HG02870 (cell line): Measurements from ENCODE around the gene SEMA5A.

Experiments
- ATAC-seq: cut with Tn5 transposase; IDR thresholded peaks from one replicate; pipeline ENCODE4 v1.9.1; 2021; ENCODE audit warnings: mild to moderate bottlenecking, moderate library complexity; ENCODE audit not compliant: unreplicated experiment

The SEMA5A gene

DNA sequence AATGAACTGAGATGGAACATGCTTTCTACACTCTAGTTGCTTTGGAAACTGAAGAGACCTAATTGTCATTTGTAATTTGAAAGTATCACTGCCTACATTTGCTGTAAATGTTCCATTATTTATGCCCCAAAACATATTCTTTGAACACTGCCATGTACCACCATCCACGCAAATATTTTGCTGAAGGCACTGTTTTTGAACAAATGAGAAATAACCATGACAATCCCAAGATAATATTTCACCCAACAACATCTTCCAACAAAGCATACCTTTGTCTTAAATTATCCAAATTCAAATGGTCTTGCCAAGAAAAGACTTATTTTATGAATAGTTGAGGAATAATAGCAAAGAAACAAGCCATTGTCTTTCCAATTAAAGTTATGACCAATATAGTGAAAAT, 356.2 kb downstream of the SEMA5A start:
- ATAC-seq, result no peak

DNA sequence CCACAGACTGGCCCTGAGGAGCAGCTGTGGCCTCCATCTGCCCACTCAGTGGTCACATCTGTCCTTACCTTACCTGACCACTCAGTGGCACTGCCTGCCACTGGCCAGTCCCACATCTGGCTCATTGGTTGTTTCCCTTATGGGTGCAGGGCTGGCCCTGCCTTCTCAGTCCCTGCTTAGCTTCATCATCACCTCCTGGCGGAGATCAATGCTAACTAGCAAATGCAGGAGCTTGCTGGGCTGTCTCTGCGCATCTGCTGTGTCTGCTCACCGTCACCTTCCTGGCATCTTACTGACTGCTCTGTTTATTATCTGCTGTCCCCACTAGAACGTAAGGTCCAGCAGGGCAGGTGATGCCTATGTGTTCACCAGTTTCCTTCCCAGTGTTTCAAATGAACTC, 356.9 kb downstream of the SEMA5A start:
- no peak for ATAC-seq

DNA sequence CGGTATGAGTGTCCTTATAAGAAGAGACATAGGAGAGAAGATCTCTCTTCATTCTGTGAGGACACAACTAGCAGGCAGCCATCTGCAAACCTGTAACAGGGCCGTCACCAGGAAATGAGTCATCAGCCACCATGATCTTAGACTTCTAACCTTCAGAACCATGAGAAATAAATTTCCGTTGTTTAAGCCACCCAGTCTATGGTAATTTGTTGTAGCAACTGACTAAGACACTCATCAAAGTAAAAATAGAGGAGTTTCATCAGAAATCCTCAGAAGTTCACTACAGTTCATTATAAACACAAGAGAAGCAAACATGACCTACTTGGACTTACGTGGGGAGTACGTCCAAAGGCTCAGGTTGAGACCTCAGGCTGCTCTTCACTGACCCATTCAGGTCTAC, 357.7 kb downstream of the SEMA5A start:
- peak; percentile 57 for ATAC-seq

DNA sequence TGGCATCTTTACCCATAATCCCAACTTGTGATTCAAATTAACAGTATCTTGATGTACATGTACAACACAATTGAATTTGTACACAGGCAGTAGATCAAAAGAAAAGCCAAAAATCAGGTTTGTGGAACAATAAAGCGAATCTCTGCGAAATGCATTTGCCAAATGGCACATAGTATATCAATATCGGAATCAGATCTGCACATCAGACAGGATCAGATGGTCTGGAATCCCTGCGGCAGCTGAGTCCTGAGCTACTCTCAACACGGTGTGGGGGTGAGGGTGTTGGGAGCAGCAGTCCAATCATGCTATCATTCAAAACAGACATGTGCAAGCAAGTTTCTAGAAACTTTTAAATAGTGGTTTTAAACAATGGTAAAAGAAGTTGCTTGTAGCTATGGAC, 358.3 kb downstream of the SEMA5A start:
- no peak for ATAC-seq

DNA sequence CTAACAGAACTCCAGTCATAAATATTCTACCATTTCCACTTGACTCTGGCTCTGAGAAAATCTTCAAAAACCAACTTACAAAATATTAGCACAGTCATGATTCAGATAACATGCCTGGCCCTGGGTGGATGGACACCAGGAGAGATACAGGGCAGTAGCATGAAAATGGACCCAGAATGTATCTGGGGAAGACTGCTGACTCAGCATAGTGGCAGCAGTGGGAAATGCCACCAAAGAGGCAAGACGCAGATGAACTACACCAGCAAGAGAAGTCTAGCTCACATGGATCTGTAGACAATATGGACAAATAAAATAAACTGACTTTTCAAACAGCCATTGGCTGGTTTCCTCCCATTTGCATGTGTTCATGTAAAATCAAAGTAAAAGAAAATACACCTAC, 359.8 kb downstream of the SEMA5A start:
- ATAC-seq, result no peak

DNA sequence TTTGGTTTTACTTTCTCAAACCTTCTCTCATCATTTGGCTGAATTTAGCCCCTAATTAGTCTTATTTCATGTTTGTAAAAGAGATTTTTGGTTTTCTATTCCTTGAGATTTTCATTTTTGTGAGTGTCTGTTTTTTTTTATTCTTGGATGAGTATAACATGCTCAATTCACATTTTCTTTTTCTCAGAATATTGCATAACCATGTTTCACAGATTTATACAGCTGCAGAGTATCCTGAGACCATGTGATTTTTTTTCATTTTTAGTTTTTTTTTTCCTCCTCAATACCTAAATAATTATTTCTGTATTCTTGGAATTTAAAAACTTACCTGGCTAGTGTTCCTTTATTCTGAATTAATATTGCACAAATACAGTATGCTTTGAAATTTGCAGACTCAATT, 361.9 kb downstream of the SEMA5A start:
- ATAC-seq, result no peak

DNA sequence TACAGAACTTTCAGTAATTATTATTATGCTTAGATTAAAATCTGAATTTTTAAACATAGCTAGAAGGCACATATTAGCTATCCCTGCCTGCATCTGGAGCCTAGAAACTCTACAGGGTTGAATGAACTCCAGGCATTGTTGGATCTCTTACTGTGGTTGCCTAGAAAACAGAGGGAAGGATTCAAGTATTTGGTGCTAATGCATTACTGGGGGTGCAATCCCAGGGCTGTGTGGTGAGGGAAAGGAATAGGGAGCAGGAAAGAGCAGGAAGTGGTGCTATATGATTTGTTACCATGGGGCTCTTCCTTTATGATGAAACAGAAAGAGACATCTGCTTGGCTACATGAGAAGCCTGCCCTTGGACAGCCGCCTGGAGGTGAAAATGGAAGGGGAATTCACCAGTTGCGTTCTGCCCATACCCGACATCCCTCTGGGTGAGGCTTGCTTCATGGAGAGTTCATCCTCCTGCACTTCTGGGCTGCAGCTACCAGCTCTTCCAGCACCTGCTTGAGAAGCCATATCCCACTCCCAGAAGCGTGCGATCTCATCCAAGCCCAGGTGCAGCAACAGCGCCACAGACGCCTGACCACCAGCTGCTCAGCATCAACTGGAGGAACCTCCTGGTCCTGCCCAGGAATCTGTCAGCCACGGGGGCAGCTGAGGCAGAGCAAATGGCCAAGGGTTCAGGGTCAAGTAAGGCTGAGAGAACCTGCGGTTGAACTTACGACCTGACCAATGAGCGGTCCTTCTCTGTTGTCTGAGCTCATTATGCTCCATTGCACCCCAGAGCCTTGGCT, 362.8 kb downstream of the SEMA5A start:
- no peak for ATAC-seq

DNA sequence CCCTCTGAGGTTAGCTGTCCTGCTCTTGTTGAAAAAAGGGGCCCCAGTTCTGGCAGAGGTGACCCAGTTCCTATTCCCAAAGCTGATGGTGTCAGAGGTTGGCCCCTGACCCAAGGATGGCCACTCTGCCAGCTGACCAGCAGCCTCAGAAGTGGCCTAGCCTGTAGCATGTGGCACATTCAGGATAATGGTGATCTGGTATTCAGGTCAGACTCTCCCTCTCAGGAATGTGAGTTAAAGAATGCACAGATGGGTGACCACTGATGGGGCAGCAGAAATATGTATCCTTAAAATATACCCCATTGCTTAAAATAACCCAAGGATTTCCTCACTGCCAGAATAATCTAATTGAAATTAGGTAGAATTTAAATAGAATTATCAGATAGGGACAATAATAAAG, 369.2 kb downstream of the SEMA5A start:
- ATAC-seq, result no peak

DNA sequence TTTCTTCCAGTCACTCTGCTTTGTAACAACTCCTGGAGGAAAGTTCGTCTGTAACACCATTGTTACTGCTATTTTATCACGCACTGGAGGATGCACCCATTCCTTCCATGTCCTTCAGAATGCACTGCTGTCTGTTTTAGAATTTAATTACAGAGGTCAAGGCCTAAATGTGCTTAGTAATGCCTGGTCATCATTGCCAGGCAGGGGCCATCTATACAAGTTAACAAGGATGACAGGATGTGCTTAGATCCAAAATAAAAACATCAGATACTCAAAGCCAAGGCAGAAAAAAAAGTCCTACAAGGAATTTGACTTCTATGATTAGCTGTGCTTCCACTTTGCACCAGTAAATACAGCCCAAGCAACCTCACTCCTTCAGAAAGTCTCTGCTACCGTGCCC, 371.4 kb downstream of the SEMA5A start:
- ATAC-seq, result no peak

DNA sequence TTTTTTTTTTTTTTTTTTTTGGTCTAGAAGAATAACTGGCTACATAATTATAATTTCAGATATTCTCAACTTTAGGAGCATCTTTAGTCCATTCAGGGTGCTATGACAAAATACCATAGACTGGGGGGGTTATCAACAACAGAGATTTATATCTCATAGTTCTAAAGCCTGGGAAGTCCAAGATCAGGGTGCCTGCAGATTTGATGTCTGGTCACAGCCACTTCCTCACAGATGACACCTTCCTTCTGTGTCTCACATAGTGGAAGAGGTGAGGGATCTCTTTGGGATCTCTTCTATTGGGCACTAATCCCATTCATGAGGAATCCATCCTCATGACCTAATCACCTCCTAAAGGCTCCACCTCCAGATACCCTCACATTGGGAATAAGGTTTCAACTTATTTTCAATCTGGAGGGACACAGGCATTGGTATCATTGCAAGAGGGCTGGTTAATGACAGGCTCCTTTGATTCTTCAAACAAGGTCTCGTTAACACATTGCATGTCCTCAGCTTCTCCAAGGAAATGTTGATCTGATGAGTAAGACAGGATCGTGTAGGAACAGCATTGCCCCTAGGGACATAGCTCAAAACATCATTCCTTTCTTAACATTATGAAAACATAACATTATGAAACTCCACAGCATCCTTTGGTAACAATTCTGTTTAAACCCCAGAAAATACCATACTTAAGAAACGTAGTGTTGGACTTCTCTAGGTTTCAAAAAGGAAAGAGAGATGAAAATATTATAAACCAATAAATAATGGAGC, 372.4 kb downstream of the SEMA5A start:
- ATAC-seq, result no peak

DNA sequence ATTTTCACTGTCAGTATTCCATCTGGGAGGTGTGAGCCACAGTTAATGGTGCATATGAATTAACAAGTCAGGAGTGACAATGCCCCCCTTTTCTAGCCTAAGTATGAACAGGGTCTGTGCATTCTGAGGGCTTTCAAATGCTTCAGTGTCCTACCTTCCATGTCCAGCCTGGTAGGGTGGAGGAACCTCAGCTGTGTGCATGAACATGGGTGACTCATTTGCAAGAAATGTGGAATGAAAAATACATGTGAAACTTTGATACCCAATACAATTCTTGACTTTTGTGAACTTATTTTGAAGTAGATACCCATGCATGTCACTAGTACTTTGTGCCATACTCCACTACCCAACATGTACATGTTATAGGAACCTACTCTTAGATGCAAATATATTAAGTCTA, 375.8 kb downstream of the SEMA5A start:
- ATAC-seq, result no peak

DNA sequence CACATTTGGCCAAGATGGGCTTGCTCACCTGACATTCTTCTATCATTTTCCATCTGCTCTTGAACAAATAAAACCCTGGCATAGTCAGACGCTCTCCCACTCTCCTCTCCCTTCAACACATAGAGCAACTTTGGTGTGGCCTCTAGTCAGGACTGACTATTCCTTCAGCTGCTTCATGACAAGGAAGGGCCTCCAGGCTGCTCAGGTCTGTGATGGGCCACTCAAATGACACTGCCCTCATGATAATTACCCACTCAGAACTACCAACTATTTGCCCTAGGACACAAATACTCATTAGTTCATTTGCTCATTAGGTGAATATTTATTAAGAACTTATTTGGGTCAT, 376.3 kb downstream of the SEMA5A start:
- no peak for ATAC-seq

DNA sequence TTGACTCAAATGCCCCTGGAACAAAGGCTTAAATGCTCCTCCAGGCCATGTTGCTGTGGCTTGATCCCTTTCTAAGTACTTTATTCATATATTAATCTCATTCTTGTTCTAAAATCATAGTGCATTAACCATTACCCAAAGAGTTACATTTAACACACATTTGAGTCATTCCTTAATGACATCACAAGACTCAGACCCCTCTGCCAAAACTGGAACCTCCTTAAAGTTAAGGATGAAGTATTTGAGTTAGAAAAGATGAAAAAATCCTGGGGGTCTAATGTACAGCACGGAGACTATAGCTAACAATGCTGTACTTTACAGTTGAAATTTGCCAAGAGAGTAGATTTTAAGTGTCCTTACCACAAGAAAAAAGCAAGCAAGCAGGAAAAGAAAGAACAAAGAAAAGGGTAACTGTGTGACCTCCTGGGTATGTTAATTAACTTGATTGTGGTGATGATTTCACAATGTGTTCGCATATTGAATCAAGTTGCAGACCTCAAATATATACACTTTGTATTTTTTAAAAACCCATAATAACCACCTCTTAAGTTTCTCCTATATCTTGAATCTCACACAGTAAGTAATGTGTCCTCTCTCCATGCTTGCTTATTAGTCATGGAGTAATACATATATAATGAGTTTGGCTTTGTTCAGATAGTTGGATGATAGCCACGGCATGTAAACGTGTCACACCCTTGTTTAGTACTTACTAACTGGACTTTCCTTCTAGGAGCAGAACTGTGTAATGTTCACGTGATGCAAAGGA, 376.9 kb downstream of the SEMA5A start:
- no peak for ATAC-seq

DNA sequence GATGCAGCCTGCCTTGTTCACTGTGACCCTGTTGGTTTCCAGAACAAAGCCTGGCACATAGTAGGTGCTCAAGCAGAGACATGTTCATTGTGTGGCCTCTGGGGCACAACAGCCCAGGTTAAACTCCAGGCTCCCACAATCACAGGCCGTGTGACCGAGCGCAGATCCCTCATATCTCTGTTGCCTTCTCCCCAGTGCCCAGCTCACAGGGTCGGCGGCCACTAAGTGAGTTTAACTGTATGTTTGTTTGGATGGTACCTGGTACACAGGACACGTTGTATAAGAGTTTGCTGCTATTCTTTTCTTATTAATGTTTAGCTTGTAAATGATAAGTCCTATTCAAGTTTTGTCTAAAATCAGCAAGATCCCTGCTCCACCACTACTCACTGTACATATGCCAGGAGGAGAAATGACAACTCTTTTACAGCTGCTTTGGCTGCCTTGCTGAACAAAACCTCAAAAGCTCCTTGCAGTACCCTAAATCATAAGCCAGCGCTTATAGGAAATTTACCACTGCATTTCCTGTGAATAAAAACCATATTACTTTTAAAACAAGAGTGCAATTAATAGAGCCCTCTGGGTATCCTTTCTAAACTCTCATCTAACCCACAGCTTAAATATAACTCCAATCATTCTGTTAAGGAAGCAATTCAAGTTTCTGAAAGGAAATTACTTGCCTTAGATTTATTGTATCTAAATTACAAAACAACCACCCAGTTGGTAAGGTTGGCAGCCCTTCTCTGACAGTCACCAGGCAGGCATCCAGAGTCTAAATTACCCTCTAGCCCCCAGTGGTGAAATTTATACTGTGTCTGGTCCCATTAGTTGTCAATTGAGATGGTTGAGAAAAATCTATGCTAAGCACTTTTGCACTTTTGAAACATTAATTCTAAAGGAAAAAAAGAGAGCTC, 379.4 kb downstream of the SEMA5A start:
- no peak for ATAC-seq

DNA sequence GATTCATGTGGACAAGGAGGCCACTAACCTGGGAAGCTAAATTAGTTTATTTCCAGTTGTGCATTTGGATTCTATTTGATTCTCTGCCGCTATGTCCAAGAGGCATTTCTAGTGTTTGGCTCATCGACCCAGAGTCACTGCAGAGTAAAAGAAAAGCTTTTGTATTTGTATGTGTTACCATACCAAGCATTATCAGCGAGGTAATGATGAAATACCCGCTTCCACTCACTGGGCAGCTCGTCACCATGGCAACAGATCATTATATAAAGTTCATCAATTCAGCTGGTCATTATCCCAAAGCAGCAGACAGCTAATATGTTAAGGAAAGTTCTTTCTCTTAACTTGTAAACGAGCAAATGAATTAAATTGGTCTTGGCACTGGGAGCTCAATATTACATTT, 380.3 kb downstream of the SEMA5A start:
- ATAC-seq, result no peak

DNA sequence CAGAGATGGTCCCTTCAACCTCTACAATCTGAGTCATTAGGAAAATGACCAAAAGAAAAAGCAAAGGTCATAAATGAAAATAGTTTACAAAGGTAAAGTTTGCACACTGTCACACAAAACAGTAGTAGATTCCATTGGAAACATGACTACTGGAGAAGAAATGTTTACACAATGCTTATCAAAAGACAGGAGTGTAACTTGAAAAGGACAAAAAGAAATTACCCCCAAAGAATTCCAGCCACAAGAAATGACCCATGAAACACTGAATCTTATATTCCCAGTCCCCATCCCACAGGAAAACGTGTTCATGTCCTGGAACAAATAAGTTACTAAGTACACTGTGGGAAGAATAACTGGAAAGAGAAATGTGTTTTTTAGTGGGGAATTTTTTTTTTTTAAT, 385.1 kb downstream of the SEMA5A start:
- no peak for ATAC-seq

DNA sequence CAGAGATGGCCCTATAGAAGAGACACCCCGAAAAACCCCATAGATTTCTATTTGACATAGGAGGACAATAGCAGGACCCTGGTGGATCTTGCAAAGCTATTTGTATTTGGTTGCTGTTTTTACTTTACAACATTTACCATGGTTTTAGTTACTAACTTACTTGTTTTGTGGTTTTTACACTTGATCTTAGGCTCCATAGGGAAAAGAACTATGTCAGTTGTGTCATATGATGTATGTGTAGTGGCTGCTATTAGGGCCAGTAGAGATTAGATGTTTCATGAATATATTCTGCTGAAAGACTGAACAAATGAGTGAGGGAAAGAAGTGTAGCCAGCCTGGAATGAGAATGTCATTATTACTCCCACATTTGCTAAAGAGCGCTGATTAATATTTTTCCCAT, 388.1 kb downstream of the SEMA5A start:
- ATAC-seq, result no peak

DNA sequence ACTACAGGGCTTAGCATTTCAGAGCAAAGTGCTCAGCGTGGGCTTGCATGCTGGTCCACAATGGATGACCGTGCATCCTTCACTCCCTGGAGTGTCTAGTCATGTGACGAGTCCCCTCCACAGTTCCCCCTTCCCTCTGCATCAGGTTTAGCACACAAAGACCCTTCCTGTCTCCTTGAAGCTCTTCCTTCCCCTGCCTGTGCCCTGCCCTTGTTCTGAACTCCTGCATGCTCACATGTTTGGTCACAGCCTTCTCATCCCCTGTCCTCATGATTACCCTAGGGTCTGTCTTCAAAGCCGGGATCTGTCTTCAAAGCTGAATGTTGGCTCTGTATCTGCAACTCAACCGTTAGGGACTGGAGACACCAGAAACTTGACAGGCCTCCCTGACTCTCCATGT, 388.9 kb downstream of the SEMA5A start:
- no peak for ATAC-seq

DNA sequence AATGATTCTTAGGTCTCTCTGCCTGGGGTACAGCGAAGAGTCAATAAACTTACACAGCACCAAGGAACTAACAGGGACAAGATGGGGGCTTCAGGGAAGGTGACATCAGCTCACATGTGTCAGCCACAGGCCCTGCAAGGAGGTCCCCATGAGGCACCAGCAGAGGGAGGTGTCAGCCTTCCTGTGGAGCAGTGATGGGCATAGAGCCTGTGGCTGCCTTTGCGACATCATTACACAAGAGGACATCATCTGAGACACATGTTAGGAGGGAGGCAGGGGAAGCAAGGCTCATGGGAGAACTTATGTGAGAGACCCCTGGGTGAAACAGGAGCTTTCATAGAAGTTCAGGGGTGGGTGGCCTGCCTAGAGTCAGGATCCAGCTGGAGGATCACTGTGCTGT, 389.6 kb downstream of the SEMA5A start:
- ATAC-seq, result peak; percentile 79

DNA sequence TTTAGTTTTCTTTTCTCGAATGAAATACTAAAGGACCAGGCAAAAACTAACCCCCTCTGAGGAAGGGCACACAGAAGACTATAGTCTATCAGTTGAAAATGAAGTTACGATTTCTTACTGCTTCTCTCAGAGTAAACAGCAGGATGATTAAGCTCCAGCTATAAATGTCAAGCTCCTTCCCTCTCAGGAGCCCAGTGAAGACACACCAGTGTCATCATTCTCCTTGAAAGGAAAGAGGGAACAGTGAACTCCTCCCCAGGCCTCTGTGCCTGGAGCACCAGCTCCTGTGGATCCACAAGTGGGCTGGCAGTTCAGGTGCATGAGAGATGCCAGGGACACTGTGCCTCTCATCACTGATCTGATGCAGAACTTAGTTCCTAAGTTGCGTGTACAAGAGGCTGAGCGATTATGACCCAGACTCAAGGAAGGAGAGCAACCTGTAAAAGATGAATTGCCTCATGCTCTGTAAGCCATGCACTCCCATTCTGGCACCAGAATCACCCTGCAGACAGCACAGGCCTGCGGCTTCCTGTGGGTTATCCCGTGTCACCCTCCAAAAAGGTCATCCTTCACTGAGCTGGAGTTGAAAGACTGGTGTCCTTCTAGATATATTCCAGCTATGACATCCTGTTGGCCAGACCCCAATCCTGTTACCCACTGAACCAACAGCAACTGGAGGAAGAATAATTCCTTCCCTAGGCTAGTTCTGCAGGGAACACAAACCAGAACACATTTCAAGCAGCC, 394.0 kb downstream of the SEMA5A start:
- ATAC-seq, result no peak
